Endothelial cell of umbilical vein (primary cell): ENCODE measurements around the gene CEP128. TPM values are rescaled to one million over a fixed set of nuclear protein-coding genes. Genes with fewer than 3 reads are reported as not detected.

ENCODE experiments used
- BruUV-seq: library from RNA; stranded (reverse); fragments of 400-500 nt; replicated peaks from 2 replicates; lab custom pipeline; 2021; lab: Mats Ljungman, UMichigan
- CTCF ChIA-PET: fragments of 300-600, 350-600 bp; sonication (Branson Sonifier 250); formaldehyde crosslinking; loops from one replicate; lab custom pipeline; 2021; ENCODE audit warnings: antibody characterized with exemption, inconsistent platforms; lab: Charles Lee
- POLR2A ChIA-PET: fragments of 300-600, 350-600 bp; sonication (Branson Sonifier 250); formaldehyde crosslinking; loops from one replicate; lab custom pipeline; 2021; ENCODE audit warnings: antibody characterized with exemption, inconsistent platforms; lab: Charles Lee
- DNase-seq: peaks from one replicate; pipeline ENCODE4 v3.0.0-alpha.2; 2011; ENCODE audit warnings: low read depth, low spot score
- FAIRE-seq: peaks from 2 replicates; lab custom pipeline; 2011; peaks lifted over from hg19 to GRCh38; lab: Jason Lieb, UNC
- H2AFZ ChIP-seq: 2 replicates; pipeline ENCODE4 v1.6.0; 2012; ENCODE audit warnings: low read depth, low read length, control low read depth, inconsistent platforms
- H3K27ac ChIP-seq: 2 replicates; pipeline ENCODE4 v1.5.1; 2011; ENCODE audit warnings: low read depth, mild to moderate bottlenecking, control low read depth, low read length, moderate library complexity; ENCODE audit not compliant: insufficient read depth
- H3K27me3 ChIP-seq, 2 experiments: 2 replicates each; pipeline versions ENCODE4 v1.6.0 to v1.6.1; 2011; ENCODE audit warnings: low read length in 2 of 2, mixed read lengths in 1 of 2; ENCODE audit not compliant: control insufficient read depth in 2 of 2, insufficient read depth in 2 of 2
- H3K36me3 ChIP-seq, 2 experiments: 2 replicates in 1 of 2; 3 replicates in 1 of 2; pipeline ENCODE4 v1.5.1; 2011; ENCODE audit warnings: low read length in 2 of 2, mild to moderate bottlenecking in 1 of 2, moderate library complexity in 1 of 2; ENCODE audit not compliant: control insufficient read depth in 2 of 2, insufficient read depth in 2 of 2; ENCODE audit errors: extremely low read depth in 1 of 2
- H3K4me1 ChIP-seq: 3 replicates; pipeline ENCODE4 v1.5.1; 2011; ENCODE audit warnings: mild to moderate bottlenecking, low read length; ENCODE audit not compliant: control insufficient read depth, insufficient read depth; ENCODE audit errors: extremely low read depth
- H3K4me2 ChIP-seq: 2 replicates; pipeline ENCODE4 v1.6.1; 2011; ENCODE audit warnings: low read length, control low read depth, mixed read lengths; ENCODE audit not compliant: insufficient read depth
- H3K4me3 ChIP-seq, 3 experiments: fragments of 200-600 bp in 1 of 3; sonication (generic), shearing (Covaris generic) in 1 of 3; replicated peaks in 1 of 3; 2 replicates each; pipeline ENCODE4 v1.5.1; 2011 to 2016; ENCODE audit warnings: control low read depth in 3 of 3, low read length in 3 of 3, mild to moderate bottlenecking in 2 of 3, inconsistent platforms in 1 of 3, low read depth in 1 of 3, moderate library complexity in 1 of 3; ENCODE audit not compliant: insufficient read depth in 1 of 3
- H3K79me2 ChIP-seq: 2 replicates; pipeline ENCODE4 v1.6.0; 2012; ENCODE audit warnings: low read length, inconsistent platforms; ENCODE audit not compliant: control insufficient read depth, insufficient read depth
- H3K9ac ChIP-seq: replicated peaks from 2 replicates; pipeline ENCODE3; 2011; ENCODE audit warnings: low read length, control low read depth; ENCODE audit not compliant: insufficient read depth; ENCODE audit errors: extremely low read depth
- H3K9me1 ChIP-seq: replicated peaks from 3 replicates; pipeline ENCODE4 v1.6.0; 2011; ENCODE audit warnings: mild to moderate bottlenecking, low read length; ENCODE audit not compliant: control insufficient read depth, insufficient read depth; ENCODE audit errors: extremely low read depth
- H3K9me3 ChIP-seq: replicated peaks from 2 replicates; pipeline ENCODE4 v1.5.1; 2012; ENCODE audit warnings: low read length, inconsistent platforms; ENCODE audit not compliant: control insufficient read depth, insufficient read depth
- H4K20me1 ChIP-seq: replicated peaks from 2 replicates; pipeline ENCODE3; 2011; ENCODE audit warnings: mild to moderate bottlenecking, low read length; ENCODE audit not compliant: control insufficient read depth, insufficient read depth; ENCODE audit errors: extremely low read depth
- CTCF ChIP-seq, 2 donors: IDR thresholded peaks; 1 replicate in 1 of 2; 2 replicates in 1 of 2; pipeline ENCODE4 v1.5.1; 2011; ENCODE audit warnings: low read length in 2 of 2, mild to moderate bottlenecking in 2 of 2, moderate library complexity in 2 of 2, control low read depth in 1 of 2, inconsistent platforms in 1 of 2, low read depth in 1 of 2; ENCODE audit not compliant: insufficient read depth in 1 of 2; ENCODE audit errors: extremely low read depth in 1 of 2
- EZH2 ChIP-seq: IDR thresholded peaks from 2 replicates; pipeline ENCODE4 v1.6.1; 2012; ENCODE audit warnings: borderline replicate concordance, low read depth, mild to moderate bottlenecking, moderate library complexity, low read length, inconsistent platforms; ENCODE audit not compliant: severe bottlenecking
- FOS ChIP-seq: IDR thresholded peaks from 2 replicates; pipeline ENCODE4 v1.6.1; 2011; ENCODE audit warnings: mild to moderate bottlenecking, low read length, moderate library complexity, borderline replicate concordance; ENCODE audit not compliant: insufficient read depth
- GATA2 ChIP-seq: IDR thresholded peaks from 2 replicates; pipeline ENCODE4 v1.7.0; 2011; ENCODE audit warnings: low read depth, mild to moderate bottlenecking, moderate library complexity, mixed read lengths, low read length; ENCODE audit not compliant: insufficient read length, insufficient read depth
- JUN ChIP-seq: IDR thresholded peaks from 2 replicates; pipeline ENCODE4 v1.6.1; 2011; ENCODE audit warnings: borderline replicate concordance, low read depth; ENCODE audit not compliant: insufficient read length, insufficient read depth
- MAX ChIP-seq: IDR thresholded peaks from 2 replicates; pipeline ENCODE4 v1.6.1; 2011; ENCODE audit not compliant: insufficient read depth, insufficient read length
- MYC ChIP-seq: IDR thresholded peaks from one replicate; pipeline ENCODE4 v1.6.1; 2011; ENCODE audit warnings: mild to moderate bottlenecking, low read depth, low read length
- POLR2A ChIP-seq: IDR thresholded peaks from 2 replicates; pipeline ENCODE4 v1.6.1; 2012; ENCODE audit warnings: low read depth, mild to moderate bottlenecking, control low read depth, low read length
- POLR2AphosphoS5 ChIP-seq: IDR thresholded peaks from 2 replicates; pipeline ENCODE4 v1.6.1; 2012; ENCODE audit warnings: low read depth, mild to moderate bottlenecking, control low read depth, low read length, moderate library complexity; ENCODE audit not compliant: insufficient read depth
- dilution Hi-C: fragments of 300-500 bp; cut with MboI; formaldehyde crosslinking; loops from one replicate; pipeline ENCODE4 v1.15.0; 2019; ENCODE audit warnings: low sequenced_read_pairs; ENCODE audit not compliant: extremely low pct_ligation_motif_present
- intact Hi-C: fragments of 100-400 bp; cut with micrococcal nuclease; formaldehyde crosslinking; loops from one replicate; pipeline ENCODE4 v1.10.0; 2022
- polyA plus RNA-seq, 4 experiments: library from polyadenylated mRNA; depleted of rRNA in 3 of 4; stranded (reverse) in 3 of 4; unstranded in 1 of 4; fragments of >200 nt; gene quantifications; 2 replicates each; pipeline versions ENCODE4 v1.2.1 to v1.2.3, GENCODE V29; 2011 to 2012; ENCODE audit warnings: missing spikeins in 1 of 4
- total RNA-seq: library from RNA; stranded (reverse); gene quantifications from 2 replicates; pipeline ENCODE4 v1.2.3, GENCODE V29; 2021

Gene CEP128
- total and polyA plus RNA-seq, 2 donors (not counting 3 experiments of a cell fraction or from before 2014, with no cell fraction given), result 0.91 to 23.7 TPM

GRCh38 chr14:80764496-80764895 is 177.0 kb downstream of the CEP128 start:
- FAIRE-seq (no peak), DNase-seq (no peak)
- Histone ChIP-seq H3K4me3 (no peak overlapping the region), H3K4me1 (no peaks in the 10 kb centered on the region), H3K27me3 (no peaks in the 10 kb centered on the region), H3K27ac (no peak overlapping the region), H4K20me1 (no peaks in the 10 kb centered on the region), H3K79me2 (no peaks in the 10 kb centered on the region), H3K9me1 (no peaks in the 10 kb centered on the region), H3K9ac (no peak overlapping the region), H2AFZ (no peak overlapping the region), H3K4me2 (no peak overlapping the region), H3K36me3 (no peaks in the 10 kb centered on the region), H3K9me3 (no peaks in the 10 kb centered on the region)
- intact Hi-C loops, result no loop called here
- no peak for TF ChIP-seq FOS
- no peak for TF ChIP-seq MAX
- no peak for TF ChIP-seq POLR2A
- no peak for TF ChIP-seq POLR2AphosphoS5
- TF ChIP-seq CTCF (IDR thresholded peaks at IDR 0.05; ENCODE audit: extremely low read depth in 1 of 2, insufficient read depth in 1 of 2, low read depth in 1 of 2, low read length in 2 of 2), result no peak
- no peak for TF ChIP-seq JUN
- no peak for TF ChIP-seq EZH2
- TF ChIP-seq MYC, result no peak
- no peak for TF ChIP-seq GATA2
- BruUV-seq, result no TSS peak
- ChIA-PET CTCF (no interaction called here), POLR2A (no interaction called here)
- dilution Hi-C loops, result no loop called here
